Thyroid gland (tissue), 4 donors: ENCODE data around the gene CCDC24.

Experiments
- CTCF ChIP-seq, 6 experiments: fragments of 200-600 bp in 3 of 6; fragments of 450-650 bp in 3 of 6; sonication (generic) in 3 of 6; IDR thresholded peaks; one replicate each; pipeline ENCODE4 v1.5.1; 2016 to 2019; ENCODE audit warnings: antibody characterized with exemption in 6 of 6, mild to moderate bottlenecking in 2 of 6, inconsistent platforms in 1 of 6, moderate library complexity in 1 of 6
- POLR2A ChIP-seq, 2 donors: fragments of 450-650 bp; IDR thresholded peaks; one replicate each; pipeline ENCODE4 v1.6.1; 2017; ENCODE audit warnings: antibody characterized with exemption in 2 of 2, mild to moderate bottlenecking in 2 of 2, moderate library complexity in 1 of 2

- TF ChIP-seq CTCF (IDR thresholded peaks at IDR 0.05) (no peak), POLR2A (IDR thresholded peaks at IDR 0.05) (no peak)
These were observed 4.8 kb downstream of the CCDC24 start for GRCh38 chr1:43995984-43996732.
